Right lobe of liver (tissue), 4 donors: ENCODE data around the gene NT5DC4.

Experiments used
- CTCF ChIP-seq, 4 donors: fragments of 200-600 bp in 3 of 4; fragments of 450-650 bp in 1 of 4; IDR thresholded peaks; one replicate each; pipeline versions ENCODE4 v1.5.1 to v1.8.0; 2016 to 2022; ENCODE audit warnings: antibody characterized with exemption in 4 of 4, mild to moderate bottlenecking in 2 of 4
- POLR2A ChIP-seq: fragments of 450-650 bp; IDR thresholded peaks from one replicate; pipeline ENCODE4 v1.6.1; 2017; ENCODE audit warnings: antibody characterized with exemption, mild to moderate bottlenecking
- donor health status: DM: no; HTN: no; CAD: no.
- donor health status: DM: no; HTN: no; CAD: no.
- donor health status: DM: no; HTN: yes; CAD: no.

- TF ChIP-seq CTCF (IDR thresholded peaks at IDR 0.05) (no peak), POLR2A (no peak)
Measured at GRCh38 chr2:112731479-112731878, 10.7 kb downstream of the NT5DC4 start.
